Activated naive CD8-positive, alpha-beta T cell treated with anti-CD3 and anti-CD28 coated beads for 36 hours (primary cell): ENCODE measurements around the gene WDR35. TPM values are rescaled to one million over a fixed set of nuclear protein-coding genes. Genes with fewer than 3 reads are reported as not detected.
A peak's percentile ranks its signal among the peaks of the same experiment; 100 is the strongest.
"Not testable (repeated sequence)": the region's sequence is repeated elsewhere in the genome, so short reads cannot be mapped to it uniquely, and the experiment has no call there.

Source experiments
- DNase-seq: peaks from one replicate; pipeline ENCODE4 v3.0.0; 2021
- H3K27ac Mint-ChIP-seq: one replicate; pipeline ENCODE4 v1.8.0; 2022; ENCODE audit warnings: mild to moderate bottlenecking, moderate library complexity, mixed read lengths
- H3K27me3 Mint-ChIP-seq: one replicate; pipeline ENCODE4 v1.8.0; 2022; ENCODE audit warnings: mild to moderate bottlenecking, mixed read lengths
- H3K36me3 Mint-ChIP-seq: one replicate; pipeline ENCODE4 v1.8.0; 2021; ENCODE audit warnings: mild to moderate bottlenecking, mixed read lengths
- H3K4me1 Mint-ChIP-seq: one replicate; pipeline ENCODE4 v1.8.0; 2021; ENCODE audit warnings: mixed read lengths
- H3K4me3 Mint-ChIP-seq: one replicate; pipeline ENCODE4 v1.8.0; 2022; ENCODE audit warnings: mild to moderate bottlenecking, moderate library complexity, mixed read lengths
- H3K9me3 Mint-ChIP-seq: one replicate; pipeline ENCODE4 v1.8.0; 2022; ENCODE audit warnings: mixed read lengths
- total RNA-seq, 2 experiments: library from RNA; stranded (reverse); gene quantifications; one replicate each; pipeline ENCODE4 v1.2.3, GENCODE V29; 2021

Gene WDR35
- total RNA-seq, 2 experiments from 2014 or later = 10.1 to 10.2 TPM

- Mint-ChIP-seq H3K27ac (no peak overlapping the region), H3K4me3 (no peak overlapping the region), H3K27me3 (no peaks in the 10 kb centered on the region), H3K4me1 (no peaks in the 10 kb centered on the region), H3K9me3 (no peaks in the 10 kb centered on the region), H3K36me3 (peaks cover 13% of the 10 kb centered on the region)
- no peak for DNase-seq
Observed at GRCh38 chr2:19881221-19881907, 108.5 kb downstream of the WDR35 start.

GRCh38 chr2:19880191-19880590 is 109.7 kb downstream of the WDR35 start:
- not testable (repeated sequence) for H3K27ac Mint-ChIP-seq, DNase-seq, H3K4me1 Mint-ChIP-seq, H3K27me3 Mint-ChIP-seq, H3K4me3 Mint-ChIP-seq, H3K9me3 Mint-ChIP-seq
- peaks cover 13% of the 10 kb centered on the region for H3K36me3 Mint-ChIP-seq

DNA sequence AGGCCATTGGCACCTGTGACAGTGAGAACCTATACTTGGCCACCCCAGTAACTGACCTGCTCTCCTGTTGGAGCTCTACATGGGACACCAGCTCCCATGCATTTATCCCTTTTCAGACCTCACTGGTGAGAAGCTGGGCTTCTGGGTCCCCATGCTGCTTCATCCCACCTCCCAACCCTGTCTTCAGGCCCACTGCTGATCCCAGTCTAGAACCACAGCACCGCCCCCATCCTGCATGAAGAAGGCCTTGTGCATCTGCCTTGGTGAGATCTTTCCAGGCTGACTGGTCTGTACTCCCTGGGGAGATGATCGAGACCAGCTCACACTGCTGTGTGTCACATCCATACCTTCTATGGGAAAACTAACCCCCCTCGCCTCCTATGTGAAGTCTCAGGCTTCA is 110.8 kb downstream of the WDR35 start:
- no peak for DNase-seq
- Mint-ChIP-seq H3K4me3 (no peak overlapping the region), H3K36me3 (peaks cover 15% of the 10 kb centered on the region), H3K27ac (no peak overlapping the region), H3K27me3 (no peaks in the 10 kb centered on the region), H3K4me1 (peaks cover 3% of the 10 kb centered on the region), H3K9me3 (no peaks in the 10 kb centered on the region)

- Mint-ChIP-seq H3K9me3 (no peaks in the 10 kb centered on the region), H3K27ac (no peak overlapping the region), H3K4me3 (no peak overlapping the region), H3K27me3 (no peaks in the 10 kb centered on the region), H3K4me1 (peaks cover 3% of the 10 kb centered on the region), H3K36me3 (peaks cover 15% of the 10 kb centered on the region)
- DNase-seq = no peak
Observed at GRCh38 chr2:19878268-19879046, 111.4 kb downstream of the WDR35 start.

- no peak for DNase-seq
- Mint-ChIP-seq H3K4me1 (peaks cover 3% of the 10 kb centered on the region), H3K9me3 (no peaks in the 10 kb centered on the region), H3K36me3 (peaks cover 19% of the 10 kb centered on the region), H3K4me3 (no peak overlapping the region), H3K27ac (no peak overlapping the region), H3K27me3 (no peaks in the 10 kb centered on the region)
Observed at GRCh38 chr2:19876751-19877150, 113.2 kb downstream of the WDR35 start.

- Mint-ChIP-seq H3K36me3 (peaks cover 15% of the 10 kb centered on the region), H3K27me3 (no peaks in the 10 kb centered on the region), H3K27ac (no peak overlapping the region), H3K9me3 (no peaks in the 10 kb centered on the region), H3K4me1 (peaks cover 3% of the 10 kb centered on the region), H3K4me3 (no peak overlapping the region)
- DNase-seq = no peak
Observed at GRCh38 chr2:19875280-19875679, 114.6 kb downstream of the WDR35 start.

GRCh38 chr2:19874726-19875125 is 115.2 kb downstream of the WDR35 start:
- peaks cover 17% of the 10 kb centered on the region for H3K36me3 Mint-ChIP-seq
- H3K4me3 Mint-ChIP-seq = no peak overlapping the region
- no peaks in the 10 kb centered on the region for H3K9me3 Mint-ChIP-seq
- H3K27me3 Mint-ChIP-seq = no peaks in the 10 kb centered on the region
- DNase-seq = no peak
- no peak overlapping the region for H3K27ac Mint-ChIP-seq
- H3K4me1 Mint-ChIP-seq = peaks cover 9% of the 10 kb centered on the region

DNA sequence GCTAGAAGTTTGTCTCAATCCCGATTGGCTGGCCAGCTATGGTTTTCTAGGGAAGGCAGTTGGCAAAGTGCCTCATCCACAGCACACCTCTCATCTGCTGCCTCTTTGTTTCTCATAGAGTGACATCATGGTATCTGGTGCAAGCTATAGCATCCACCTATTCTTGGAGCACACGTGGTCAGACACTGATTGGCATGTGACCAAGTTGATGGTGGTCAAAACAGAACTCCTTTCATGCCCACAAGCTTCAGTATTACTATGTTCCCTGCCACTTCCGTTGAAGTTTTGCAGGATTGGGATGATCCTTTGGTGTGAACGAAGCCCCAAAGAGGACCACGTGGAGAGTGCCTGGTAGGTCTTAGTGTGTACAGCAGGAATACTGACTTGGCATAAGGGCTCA is 116.9 kb downstream of the WDR35 start:
- Mint-ChIP-seq H3K9me3 (no peaks in the 10 kb centered on the region), H3K36me3 (peaks cover 16% of the 10 kb centered on the region), H3K27ac (no peak overlapping the region), H3K27me3 (no peaks in the 10 kb centered on the region), H3K4me1 (peaks cover 17% of the 10 kb centered on the region), H3K4me3 (no peak overlapping the region)
- no peak for DNase-seq

GRCh38 chr2:19872302-19872701 is 117.6 kb downstream of the WDR35 start:
- Mint-ChIP-seq H3K36me3 (peaks cover 16% of the 10 kb centered on the region), H3K27me3 (no peaks in the 10 kb centered on the region), H3K27ac (no peak overlapping the region), H3K9me3 (no peaks in the 10 kb centered on the region), H3K4me1 (peaks cover 19% of the 10 kb centered on the region), H3K4me3 (no peak overlapping the region)
- DNase-seq = no peak

GRCh38 chr2:19871836-19872235 is 118.1 kb downstream of the WDR35 start:
- Mint-ChIP-seq H3K36me3 (peaks cover 14% of the 10 kb centered on the region), H3K9me3 (no peaks in the 10 kb centered on the region), H3K4me1 (peaks cover 19% of the 10 kb centered on the region), H3K27me3 (no peaks in the 10 kb centered on the region), H3K27ac (no peak overlapping the region), H3K4me3 (no peak overlapping the region)
- no peak for DNase-seq

DNA sequence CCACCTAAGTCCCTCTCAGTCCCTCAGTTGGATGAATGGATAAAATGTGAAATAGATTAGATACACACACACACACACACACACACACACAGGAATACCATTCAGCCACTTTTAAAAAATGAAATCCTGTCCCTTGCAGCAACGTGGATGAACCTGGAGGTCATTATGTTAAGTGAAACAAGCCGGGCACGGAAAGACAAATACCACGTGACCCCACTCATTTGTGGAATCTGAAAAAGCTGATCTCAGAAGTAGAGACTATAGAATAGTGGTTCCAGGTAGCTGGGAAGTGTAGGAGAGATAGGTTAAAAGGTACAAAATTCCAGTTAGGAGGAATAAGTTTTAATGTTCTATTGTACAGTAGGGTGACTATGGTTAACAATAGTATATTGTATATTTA is 119.1 kb downstream of the WDR35 start:
- Mint-ChIP-seq H3K4me1 (peaks cover 18% of the 10 kb centered on the region), H3K4me3 (no peak overlapping the region), H3K9me3 (no peaks in the 10 kb centered on the region), H3K36me3 (peaks cover 11% of the 10 kb centered on the region), H3K27ac (no peak overlapping the region), H3K27me3 (no peaks in the 10 kb centered on the region)
- no peak for DNase-seq

DNA sequence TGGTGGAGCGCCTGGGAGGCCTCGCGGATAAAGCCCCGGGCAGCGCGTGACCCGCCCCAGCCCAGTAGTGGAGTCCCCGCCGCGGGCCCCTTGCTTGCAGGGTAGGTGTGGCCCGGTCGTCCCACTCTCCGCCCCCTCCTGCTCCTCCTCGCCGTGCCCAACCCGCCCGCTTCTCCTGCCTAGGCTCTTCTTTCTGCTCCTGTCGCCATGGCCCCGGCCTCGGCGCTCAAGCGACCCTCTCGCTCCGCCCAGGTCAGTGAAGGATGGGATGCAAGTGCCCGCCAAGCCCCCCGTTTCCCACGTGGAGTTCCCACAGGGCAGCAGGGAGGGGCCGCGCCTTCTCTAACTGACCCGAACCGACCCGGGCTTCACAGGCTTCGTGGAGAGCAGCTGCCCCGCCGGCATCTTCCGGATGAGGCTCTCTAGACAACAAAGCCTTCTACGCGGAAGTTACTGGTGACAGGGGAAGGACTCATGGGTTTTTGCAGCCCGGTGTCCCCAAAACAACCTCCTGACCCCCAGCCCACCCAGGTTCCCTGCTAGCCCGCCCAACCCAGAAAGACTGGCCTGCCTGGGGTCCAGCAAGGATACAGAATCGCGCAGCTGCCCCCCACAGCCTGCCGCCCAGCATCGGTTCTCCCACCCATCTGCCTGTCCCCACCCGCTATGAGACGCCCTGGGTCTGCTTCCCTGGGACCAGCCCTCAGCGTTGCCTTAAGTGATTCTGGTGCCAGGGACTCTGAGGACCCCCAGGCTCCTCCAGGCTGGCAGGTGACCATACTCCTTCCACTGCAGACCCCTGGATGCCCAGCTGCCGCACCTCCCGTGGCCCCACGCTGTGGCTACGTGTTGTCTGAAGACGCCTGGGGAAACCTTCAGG is 121.0 kb downstream of the WDR35 start:
- Mint-ChIP-seq H3K4me3 (peak overlapping the region; percentile 86), H3K36me3 (peaks cover 9% of the 10 kb centered on the region), H3K9me3 (no peaks in the 10 kb centered on the region), H3K4me1 (peaks cover 25% of the 10 kb centered on the region), H3K27ac (peak overlapping the region; percentile 87), H3K27me3 (no peaks in the 10 kb centered on the region)
- peak; percentile 69 for DNase-seq

DNA sequence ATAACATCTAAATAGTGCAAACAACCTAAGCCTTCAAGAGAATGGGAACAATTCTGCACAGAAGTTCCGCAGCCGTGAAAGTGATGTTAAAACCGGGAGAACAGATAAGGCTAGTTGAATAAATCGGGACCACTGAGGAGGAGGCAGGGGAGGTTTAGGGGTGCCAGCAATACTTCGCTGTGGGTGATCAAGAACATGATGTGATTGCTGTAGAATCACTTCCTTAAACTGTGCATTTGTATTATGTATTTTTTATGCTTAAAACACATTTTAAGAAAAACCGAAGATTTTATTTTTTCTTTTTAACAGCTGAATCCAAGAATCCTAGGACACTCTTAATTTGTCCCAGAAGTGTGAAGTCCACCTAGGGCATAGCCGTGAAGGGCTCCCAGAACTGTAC is 121.7 kb downstream of the WDR35 start:
- Mint-ChIP-seq H3K9me3 (no peaks in the 10 kb centered on the region), H3K36me3 (peaks cover 9% of the 10 kb centered on the region), H3K4me1 (peaks cover 30% of the 10 kb centered on the region), H3K4me3 (peak overlapping the region; percentile 86), H3K27me3 (no peaks in the 10 kb centered on the region), H3K27ac (peak overlapping the region; percentile 56)
- no peak for DNase-seq

DNA sequence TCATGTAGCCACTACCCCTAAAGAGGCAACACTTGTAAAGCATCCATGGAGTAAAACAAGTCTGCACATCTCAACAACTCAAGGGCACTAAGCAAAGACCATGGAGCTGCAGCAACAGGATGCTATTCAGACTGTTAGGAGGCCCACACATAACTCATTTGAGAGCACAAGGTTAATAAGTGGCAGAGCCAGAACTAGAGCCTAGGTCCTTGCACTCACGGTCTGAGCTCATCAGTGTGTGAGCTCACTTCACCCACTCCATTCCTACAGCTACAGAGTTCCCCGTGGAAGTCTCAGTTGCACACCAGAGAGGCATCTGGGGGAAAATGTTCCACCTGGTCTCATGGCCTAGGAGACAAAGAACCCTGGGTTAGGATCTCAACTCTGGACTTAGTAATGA is 123.1 kb downstream of the WDR35 start:
- Mint-ChIP-seq H3K4me3 (no peak overlapping the region), H3K27ac (no peak overlapping the region), H3K9me3 (no peaks in the 10 kb centered on the region), H3K36me3 (peaks cover 5% of the 10 kb centered on the region), H3K27me3 (no peaks in the 10 kb centered on the region), H3K4me1 (peaks cover 30% of the 10 kb centered on the region)
- DNase-seq = no peak

GRCh38 chr2:19865151-19865550 is 124.8 kb downstream of the WDR35 start:
- Mint-ChIP-seq H3K4me3 (no peak overlapping the region), H3K27ac (no peak overlapping the region), H3K36me3 (peaks cover 5% of the 10 kb centered on the region), H3K27me3 (no peaks in the 10 kb centered on the region), H3K4me1 (peaks cover 29% of the 10 kb centered on the region), H3K9me3 (no peaks in the 10 kb centered on the region)
- peak; percentile 7 for DNase-seq
